HCT116 (cell line): ENCODE results near the gene MTHFSD. TPM values are rescaled to one million over a fixed set of nuclear protein-coding genes. Genes with fewer than 3 reads are reported as not detected.

Experiments
- ATAC-seq: fragments of 200-7000 bp; cut with Tn5 transposase; 2 replicates; pipeline ENCODE4 v1.9.1; 2020; ENCODE audit warnings: mild to moderate bottlenecking, moderate library complexity
- BruUV-seq: library from RNA; stranded (reverse); fragments of 400-500 nt; replicated peaks from 2 replicates; lab custom pipeline; 2021; lab: Mats Ljungman, UMichigan
- CTCF ChIA-PET: fragments of 300-600 bp; sonication (Branson Sonifier 250); formaldehyde crosslinking; loops from one replicate; lab custom pipeline; 2021; ENCODE audit warnings: antibody characterized with exemption; lab: Charles Lee
- POLR2A ChIA-PET: fragments of 300-600, 350-600 bp; sonication (Branson Sonifier 250); formaldehyde crosslinking; loops from one replicate; lab custom pipeline; 2021; ENCODE audit warnings: antibody characterized with exemption; lab: Charles Lee
- RAD21 ChIA-PET, 2 experiments: fragments of 300-600 bp; sonication (Branson Sonifier 250); formaldehyde crosslinking; loops; one replicate each; lab custom pipeline; 2023; ENCODE audit warnings: low total read pairs in 2 of 2; ENCODE audit not compliant: uncharacterized antibody in 2 of 2, unreplicated experiment in 2 of 2, low non-redundant PET in 1 of 2; lab: Charles Lee
- DNase-seq: peaks from one replicate; pipeline ENCODE4 v3.0.0-alpha.2; 2010; ENCODE audit warnings: low read depth, low spot score
- H2AFZ ChIP-seq: fragments of 200-600 bp; shearing (Covaris generic), sonication (generic); 2 replicates; pipeline ENCODE4 v1.6.1; 2017; ENCODE audit warnings: low read depth, mixed run types, mixed read lengths, antibody characterized with exemption, low read length; ENCODE audit not compliant: poor library complexity, severe bottlenecking
- H3K27ac ChIP-seq: 2 replicates; pipeline ENCODE4 v1.5.1; 2012; ENCODE audit warnings: low read depth, low read length
- H3K27me3 ChIP-seq: fragments of 200-600 bp; sonication (generic); 2 replicates; pipeline ENCODE4 v1.6.1; 2016; ENCODE audit warnings: mixed run types, low read length, mixed read lengths; ENCODE audit not compliant: insufficient read depth
- H3K36me3 ChIP-seq, 2 experiments: fragments of 200-500 bp in 1 of 2; fragments of 200-600 bp in 1 of 2; sonication (Bioruptor generic) in 1 of 2; sonication (generic) in 1 of 2; 2 replicates each; pipeline versions ENCODE4 v1.5.1 to v1.6.1; 2014 to 2016; ENCODE audit warnings: low read length in 2 of 2, inconsistent platforms in 1 of 2, mixed read lengths in 1 of 2, mixed run types in 1 of 2; ENCODE audit not compliant: insufficient read depth in 2 of 2, control insufficient read depth in 1 of 2
- H3K4me1 ChIP-seq, 2 experiments: fragments of 200-600 bp in 1 of 2; sonication (generic) in 1 of 2; 2 replicates each; pipeline versions ENCODE4 v1.5.1 to v1.6.1; 2012 to 2017; ENCODE audit warnings: low read length in 2 of 2, inconsistent platforms in 1 of 2, mild to moderate bottlenecking in 1 of 2, mixed read lengths in 1 of 2, mixed run types in 1 of 2, moderate library complexity in 1 of 2; ENCODE audit not compliant: insufficient read depth in 2 of 2, control insufficient read depth in 1 of 2
- H3K4me2 ChIP-seq: fragments of 200-600 bp; sonication (generic); 2 replicates; pipeline ENCODE4 v1.6.1; 2017; ENCODE audit warnings: mixed run types, low read length, mixed read lengths
- H3K4me3 ChIP-seq, 2 experiments: fragments of 200-600 bp in 1 of 2; sonication (generic) in 1 of 2; replicated peaks in 1 of 2; 2 replicates each; pipeline ENCODE4 v1.5.1; 2011 to 2016; ENCODE audit warnings: low read length in 2 of 2, control low read depth in 1 of 2, low read depth in 1 of 2, mild to moderate bottlenecking in 1 of 2, mixed read lengths in 1 of 2, mixed run types in 1 of 2
- H3K79me2 ChIP-seq: fragments of 200-600 bp; sonication (generic); 2 replicates; pipeline ENCODE4 v1.6.1; 2017; ENCODE audit warnings: mild to moderate bottlenecking, mixed run types, low read length, moderate library complexity, mixed read lengths; ENCODE audit not compliant: insufficient read depth
- H3K9ac ChIP-seq: fragments of 200-600 bp; sonication (generic); 2 replicates; pipeline ENCODE4 v1.6.1; 2016; ENCODE audit warnings: low read length, mixed read lengths
- H3K9me2 ChIP-seq: fragments of 200-600 bp; sonication (generic), shearing (Covaris generic); 2 replicates; pipeline ENCODE4 v1.6.1; 2017; ENCODE audit warnings: mixed run types, mild to moderate bottlenecking, moderate library complexity; ENCODE audit not compliant: insufficient read depth
- H3K9me3 ChIP-seq, 2 experiments: fragments of 200-500 bp in 1 of 2; fragments of 200-600 bp in 1 of 2; sonication (Bioruptor generic) in 1 of 2; sonication (generic) in 1 of 2; 2 replicates each; pipeline ENCODE4 v1.6.1; 2014 to 2017; ENCODE audit warnings: low read length in 2 of 2, mixed read lengths in 2 of 2, inconsistent platforms in 1 of 2, low read depth in 1 of 2, mild to moderate bottlenecking in 1 of 2, mixed run types in 1 of 2, moderate library complexity in 1 of 2; ENCODE audit not compliant: control insufficient read depth in 1 of 2, insufficient read depth in 1 of 2
- H4K20me1 ChIP-seq: fragments of 200-600 bp; sonication (generic), shearing (Covaris generic); 2 replicates; pipeline ENCODE4 v1.6.1; 2017; ENCODE audit warnings: mixed run types, mild to moderate bottlenecking, moderate library complexity; ENCODE audit not compliant: insufficient read depth
- CBX3 ChIP-seq: IDR thresholded peaks from 2 replicates; pipeline ENCODE4 v1.6.1; 2012; ENCODE audit warnings: low read depth
- CEBPB ChIP-seq: IDR thresholded peaks from 2 replicates; pipeline ENCODE4 v1.6.1; 2012; ENCODE audit warnings: low read depth
- EGR1 ChIP-seq: IDR thresholded peaks from 2 replicates; pipeline ENCODE4 v1.6.1; 2012; ENCODE audit warnings: low read depth
- ELF1 ChIP-seq: IDR thresholded peaks from 2 replicates; pipeline ENCODE4 v1.6.1; 2012; ENCODE audit warnings: low read depth, borderline replicate concordance
- FOSL1 ChIP-seq: IDR thresholded peaks from 2 replicates; pipeline ENCODE4 v1.6.1; 2012; ENCODE audit warnings: low read depth
- JUND ChIP-seq: IDR thresholded peaks from 2 replicates; pipeline ENCODE4 v1.6.1; 2012
- MAX ChIP-seq: IDR thresholded peaks from 2 replicates; pipeline ENCODE4 v1.6.1; 2012
- POLR2AphosphoS5 ChIP-seq: IDR thresholded peaks from 2 replicates; pipeline ENCODE4 v1.6.1; 2011; ENCODE audit warnings: mild to moderate bottlenecking, low read depth, low read length, moderate library complexity
- REST ChIP-seq: IDR thresholded peaks from 2 replicates; pipeline ENCODE4 v1.6.1; 2012; ENCODE audit warnings: low read depth
- SIN3A ChIP-seq: IDR thresholded peaks from 2 replicates; pipeline ENCODE4 v1.6.1; 2012; ENCODE audit warnings: low read depth
- SP1 ChIP-seq: IDR thresholded peaks from 2 replicates; pipeline ENCODE4 v1.6.1; 2012; ENCODE audit warnings: low read depth
- SRF ChIP-seq: IDR thresholded peaks from 2 replicates; pipeline ENCODE4 v1.6.1; 2012; ENCODE audit warnings: low read depth
- TCF7L2 ChIP-seq: IDR thresholded peaks from 2 replicates; pipeline ENCODE4 v1.7.0; 2011; ENCODE audit warnings: borderline replicate concordance, inconsistent platforms; ENCODE audit not compliant: insufficient read depth, insufficient read length; ENCODE audit errors: extremely low read depth
- YY1 ChIP-seq: IDR thresholded peaks from 2 replicates; pipeline ENCODE4 v1.6.1; 2011; ENCODE audit warnings: low read length, low read depth, moderate library complexity, mild to moderate bottlenecking; ENCODE audit not compliant: insufficient replicate concordance; ENCODE audit errors: extremely low read depth
- ZFX ChIP-seq: fragments of 450-650 bp; IDR thresholded peaks from 2 replicates; pipeline ENCODE4 v1.6.1; 2017
- intact Hi-C: fragments of 100-400 bp; cut with micrococcal nuclease; formaldehyde crosslinking; loops from 2 replicates; pipeline ENCODE4 v1.10.0; 2022
- total RNA-seq: library from RNA; stranded (reverse); gene quantifications from one replicate; pipeline ENCODE4 v1.2.1, GENCODE V29; 2021; ENCODE audit not compliant: unreplicated experiment
- TF ChIP-seq, protein P1 (sequence below), 3 experiments: fragments of 200-600 bp in 1 of 3; sonication (generic) in 1 of 3; IDR thresholded peaks in 2 of 3; conservative IDR thresholded peaks in 1 of 3; 2 replicates each; pipeline ENCODE4 v1.5.1; 2012 to 2017; ENCODE audit warnings: low read depth in 2 of 3, low read length in 2 of 3, antibody characterized with exemption in 1 of 3, borderline replicate concordance in 1 of 3, control low read depth in 1 of 3, mild to moderate bottlenecking in 1 of 3, mixed read lengths in 1 of 3, mixed run types in 1 of 3, moderate library complexity in 1 of 3; ENCODE audit not compliant: insufficient read depth in 1 of 3

MTHFSD gene
- total RNA-seq, 1 experiment from 2014 or later = 33.1 TPM

DNA sequence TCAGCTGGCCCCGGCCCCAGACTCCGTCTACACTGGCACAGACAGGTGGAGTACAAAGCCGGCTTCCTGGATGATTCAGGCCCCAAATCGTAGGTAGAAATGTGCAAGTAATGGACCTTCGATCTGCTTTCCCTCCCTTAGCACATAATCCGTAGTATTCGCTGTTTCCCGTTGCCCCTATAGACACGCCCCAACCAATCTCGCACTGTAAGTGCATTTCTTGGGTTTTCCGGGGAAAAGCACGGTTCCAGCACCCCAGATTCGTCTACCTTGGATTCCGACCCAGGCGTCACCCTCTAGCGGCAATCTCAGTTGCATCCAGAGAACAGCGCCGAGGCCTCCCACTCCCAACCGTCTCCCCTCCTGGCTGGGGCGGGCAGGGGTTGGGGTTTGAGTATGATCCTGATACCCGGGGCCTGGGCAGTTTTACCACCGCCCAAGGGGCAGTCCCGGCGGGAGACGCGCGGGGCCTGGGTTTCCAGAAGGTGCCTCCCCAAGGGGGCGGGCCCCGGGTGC lies 56.8 kb downstream of the MTHFSD start:
- POLR2A ChIA-PET = no interaction called here
- Histone ChIP-seq H3K27me3 (peaks cover 40% of the 10 kb centered on the region), H4K20me1 (no peaks in the 10 kb centered on the region), H3K9me2 (no peaks in the 10 kb centered on the region), H3K27ac (no peak overlapping the region), H3K4me1 (peaks cover 0 to 5% of the 10 kb centered on the region in 2 experiments; a peak in 1 of 4 replicates), H3K36me3 (no peaks in the 10 kb centered on the region), H3K4me3 (no peak overlapping the region), H3K9me3 (no peaks in the 10 kb centered on the region), H3K9ac (no peak overlapping the region), H3K79me2 (no peaks in the 10 kb centered on the region), H3K4me2 (no peak overlapping the region), H2AFZ (no peak overlapping the region)
- TF ChIP-seq CEBPB (no peak), FOSL1 (no peak), ZFX (no peak), REST (no peak), MAX (no peak), EGR1 (no peak), JUND (no peak), SP1 (no peak), TCF7L2 (no peak), POLR2AphosphoS5 (no peak), SIN3A (no peak), CBX3 (no peak), SRF (no peak), ELF1 (no peak), YY1 (no peak)
- TF ChIP-seq, protein P1, sequence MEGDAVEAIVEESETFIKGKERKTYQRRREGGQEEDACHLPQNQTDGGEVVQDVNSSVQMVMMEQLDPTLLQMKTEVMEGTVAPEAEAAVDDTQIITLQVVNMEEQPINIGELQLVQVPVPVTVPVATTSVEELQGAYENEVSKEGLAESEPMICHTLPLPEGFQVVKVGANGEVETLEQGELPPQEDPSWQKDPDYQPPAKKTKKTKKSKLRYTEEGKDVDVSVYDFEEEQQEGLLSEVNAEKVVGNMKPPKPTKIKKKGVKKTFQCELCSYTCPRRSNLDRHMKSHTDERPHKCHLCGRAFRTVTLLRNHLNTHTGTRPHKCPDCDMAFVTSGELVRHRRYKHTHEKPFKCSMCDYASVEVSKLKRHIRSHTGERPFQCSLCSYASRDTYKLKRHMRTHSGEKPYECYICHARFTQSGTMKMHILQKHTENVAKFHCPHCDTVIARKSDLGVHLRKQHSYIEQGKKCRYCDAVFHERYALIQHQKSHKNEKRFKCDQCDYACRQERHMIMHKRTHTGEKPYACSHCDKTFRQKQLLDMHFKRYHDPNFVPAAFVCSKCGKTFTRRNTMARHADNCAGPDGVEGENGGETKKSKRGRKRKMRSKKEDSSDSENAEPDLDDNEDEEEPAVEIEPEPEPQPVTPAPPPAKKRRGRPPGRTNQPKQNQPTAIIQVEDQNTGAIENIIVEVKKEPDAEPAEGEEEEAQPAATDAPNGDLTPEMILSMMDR (IDR thresholded peaks at IDR 0.05 in 2 of 3, conservative IDR thresholded peaks at IDR 0.05 in 1 of 3; ENCODE audit: borderline replicate concordance in 1 of 3, insufficient read depth in 1 of 3, low read depth in 2 of 3, low read length in 2 of 3) = no peak
- RAD21 ChIA-PET = no interaction called here
- intact Hi-C loops = no loop called here
- no peak for DNase-seq
- no peak for ATAC-seq
- CTCF ChIA-PET = no interaction called here
- no TSS peak for BruUV-seq
